NCI-H187 (cell line): ENCODE results near the gene NDFIP1.
"Not testable (repeated sequence)": the region's sequence is repeated elsewhere in the genome, so short reads cannot be mapped to it uniquely, and the experiment has no call there.

Experiments
- DNase-seq, 2 experiments: peaks; one replicate each; lab custom pipeline; 2025; lab: John Stamatoyannopoulos, UW

Gene NDFIP1, protein sequence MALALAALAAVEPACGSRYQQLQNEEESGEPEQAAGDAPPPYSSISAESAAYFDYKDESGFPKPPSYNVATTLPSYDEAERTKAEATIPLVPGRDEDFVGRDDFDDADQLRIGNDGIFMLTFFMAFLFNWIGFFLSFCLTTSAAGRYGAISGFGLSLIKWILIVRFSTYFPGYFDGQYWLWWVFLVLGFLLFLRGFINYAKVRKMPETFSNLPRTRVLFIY

DNA sequence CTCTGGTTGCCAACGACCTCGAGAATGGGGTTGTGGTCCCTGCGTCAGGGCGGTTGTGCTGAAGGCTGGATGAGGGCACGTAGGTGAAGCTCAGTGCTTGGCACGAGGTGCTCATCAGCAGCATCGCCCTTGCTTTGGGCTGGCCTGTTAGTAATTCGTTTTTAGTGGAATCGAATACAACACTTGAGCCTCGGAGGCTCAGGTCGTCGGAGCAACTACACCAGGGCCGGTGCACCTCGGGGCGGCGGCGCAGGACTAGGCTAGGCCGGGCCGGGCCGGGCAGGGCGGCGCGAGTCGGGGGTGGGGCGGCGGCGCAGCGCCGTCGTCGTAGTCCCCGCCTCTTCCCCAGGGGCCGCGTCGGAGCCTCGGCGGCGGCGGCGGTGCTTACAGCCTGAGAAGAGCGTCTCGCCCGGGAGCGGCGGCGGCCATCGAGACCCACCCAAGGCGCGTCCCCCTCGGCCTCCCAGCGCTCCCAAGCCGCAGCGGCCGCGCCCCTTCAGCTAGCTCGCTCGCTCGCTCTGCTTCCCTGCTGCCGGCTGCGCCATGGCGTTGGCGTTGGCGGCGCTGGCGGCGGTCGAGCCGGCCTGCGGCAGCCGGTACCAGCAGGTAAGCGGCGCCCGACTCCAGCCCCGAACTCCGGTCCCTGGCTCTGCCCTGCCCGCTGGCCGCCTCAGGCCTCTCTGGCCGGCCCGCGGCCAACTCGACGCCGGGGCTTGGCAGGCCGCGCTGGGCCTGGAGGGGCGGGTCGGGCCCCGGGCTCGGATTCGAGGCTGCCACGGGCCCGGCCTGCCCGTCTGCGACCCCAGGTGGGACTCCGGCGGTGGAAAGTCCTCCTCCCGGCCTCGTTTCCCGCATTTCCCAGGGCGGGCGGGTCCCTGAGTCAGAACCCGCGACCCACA is at the start of gene NDFIP1:
TSS of gene NDFIP1 (plus strand) at position 348 of the 899 bp plus-strand sequence. CDS start at position 544, 196 bp downstream.
- peak; percentile 30 to 59 for DNase-seq

DNA sequence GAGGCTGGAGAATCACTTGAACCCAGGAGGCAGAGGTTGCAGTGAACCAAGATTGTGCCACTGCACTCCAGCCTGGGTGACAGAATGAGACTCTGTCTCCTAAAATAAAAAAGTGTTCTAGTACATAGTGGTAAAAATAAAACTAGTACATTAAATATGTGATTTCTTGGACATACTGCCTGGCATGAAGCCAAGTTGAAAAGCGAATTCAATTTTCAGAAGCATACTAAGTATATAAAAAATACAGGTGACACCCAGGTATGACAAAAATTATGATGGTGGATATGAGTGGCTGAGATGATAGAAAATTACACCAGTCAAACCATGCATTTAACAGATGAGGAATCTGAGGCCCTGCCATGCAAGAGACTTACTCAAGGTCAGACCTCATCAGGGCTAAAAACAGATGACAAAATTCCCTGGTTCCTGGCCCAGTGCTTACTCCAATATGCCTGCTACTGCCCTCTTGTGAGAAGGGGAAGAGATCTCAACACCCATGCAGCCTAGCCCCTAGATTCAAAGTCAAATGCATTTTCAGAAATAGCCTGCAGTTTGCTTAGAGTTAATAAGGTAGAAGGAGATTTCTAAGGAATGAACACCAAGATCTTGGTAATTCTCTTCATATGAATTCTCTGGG is 49.2 kb upstream of the NDFIP1 start:
- DNase-seq: no peak

DNA sequence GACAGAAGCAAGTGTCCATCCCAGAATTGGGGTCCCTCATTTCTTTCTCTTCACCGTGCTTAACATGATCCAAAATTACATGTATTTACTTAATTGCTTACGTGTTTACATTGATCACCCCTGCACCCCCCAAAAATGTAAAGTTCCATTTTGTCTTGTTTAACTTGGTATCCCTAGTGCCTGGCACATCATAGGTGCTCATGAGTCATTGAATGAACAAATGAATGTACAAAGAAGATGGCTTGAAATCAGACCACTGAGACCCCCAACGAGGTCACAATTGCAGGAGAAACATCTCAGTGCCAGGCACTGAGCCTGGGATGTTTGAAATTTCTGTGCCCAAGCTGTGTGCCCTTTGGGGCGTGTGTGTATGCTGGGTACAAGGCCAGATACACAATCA is 45.2 kb upstream of the NDFIP1 start:
- DNase-seq: no peak

DNA sequence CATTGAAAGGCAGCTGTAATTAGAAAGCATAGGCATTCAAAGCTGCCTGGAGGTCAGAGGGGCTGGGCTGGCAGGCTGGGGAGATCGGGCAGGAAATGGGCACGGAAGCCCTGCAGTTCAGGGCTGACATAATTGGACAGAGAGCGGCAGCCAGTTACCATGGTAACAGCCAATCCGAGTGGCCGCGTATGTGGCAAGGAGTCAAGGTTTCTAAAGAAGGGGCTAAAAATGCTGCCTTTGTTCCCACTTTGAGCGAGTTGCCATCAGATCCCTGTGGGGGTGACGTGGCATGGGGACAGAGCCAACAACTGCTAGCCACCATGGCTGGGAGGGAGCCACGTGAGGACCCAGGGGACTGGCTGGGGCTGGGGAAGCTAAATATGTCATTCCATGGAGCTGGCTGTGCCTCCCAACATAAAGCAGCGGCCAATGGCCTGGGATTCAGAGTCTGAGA is 44.7 kb upstream of the NDFIP1 start:
- DNase-seq: no peak

DNA sequence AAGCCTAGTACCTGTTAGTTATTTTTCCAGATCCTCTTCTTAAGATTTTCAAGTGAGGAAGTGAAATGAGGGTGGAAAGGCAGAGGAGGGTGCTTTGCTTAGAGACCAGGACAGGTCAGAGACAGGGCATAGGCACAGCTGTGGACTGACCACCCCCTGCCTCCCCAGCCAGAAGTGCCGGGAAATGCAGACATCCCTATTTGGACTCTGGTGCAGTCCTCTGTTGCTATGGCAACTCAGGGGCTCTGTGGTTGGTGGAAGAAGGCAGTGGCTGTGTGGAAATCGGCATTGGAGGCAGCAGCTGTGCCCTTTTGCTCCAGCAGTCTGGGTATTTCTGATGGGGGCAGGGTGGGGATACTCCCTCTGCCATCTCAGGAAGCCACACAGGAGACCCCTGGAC is 43.3 kb upstream of the NDFIP1 start:
- DNase-seq: no peak

DNA sequence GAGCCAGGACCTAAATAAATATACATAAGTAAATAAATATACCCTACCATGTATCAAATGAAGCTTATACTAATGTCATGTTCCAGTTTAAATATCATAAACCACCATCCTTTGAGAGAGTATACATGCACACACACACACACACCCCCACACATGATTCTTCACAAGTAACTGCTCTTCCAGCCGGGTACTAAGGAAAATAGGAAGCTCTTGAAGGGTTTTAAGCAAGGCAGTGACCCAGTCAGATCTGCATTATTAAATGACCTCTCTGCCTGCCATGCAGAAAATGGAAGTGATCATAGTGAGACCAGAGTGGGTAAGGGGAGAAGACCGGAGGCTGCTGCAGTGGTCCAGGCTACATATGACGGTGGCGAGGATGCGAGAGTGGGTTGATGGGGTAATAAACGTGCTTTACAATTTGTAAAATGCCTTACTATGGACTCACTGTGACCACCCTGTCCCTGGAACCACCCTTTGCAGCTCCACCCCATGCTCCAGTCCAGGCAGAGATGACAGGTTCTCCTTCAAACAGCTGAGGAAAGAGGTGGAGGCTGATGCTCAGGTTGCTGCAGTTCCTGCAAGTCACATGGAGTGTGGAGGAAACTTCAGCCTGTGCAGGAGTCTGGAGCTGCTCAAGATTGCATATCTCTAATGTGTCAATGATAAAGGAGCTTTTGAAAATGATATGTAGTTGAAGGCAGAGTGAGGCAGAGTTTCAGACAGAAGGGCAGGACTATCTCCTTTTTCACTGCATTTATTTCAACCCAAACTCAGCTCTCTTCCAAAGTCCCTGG is 38.8 kb upstream of the NDFIP1 start:
- no peak for DNase-seq

DNA sequence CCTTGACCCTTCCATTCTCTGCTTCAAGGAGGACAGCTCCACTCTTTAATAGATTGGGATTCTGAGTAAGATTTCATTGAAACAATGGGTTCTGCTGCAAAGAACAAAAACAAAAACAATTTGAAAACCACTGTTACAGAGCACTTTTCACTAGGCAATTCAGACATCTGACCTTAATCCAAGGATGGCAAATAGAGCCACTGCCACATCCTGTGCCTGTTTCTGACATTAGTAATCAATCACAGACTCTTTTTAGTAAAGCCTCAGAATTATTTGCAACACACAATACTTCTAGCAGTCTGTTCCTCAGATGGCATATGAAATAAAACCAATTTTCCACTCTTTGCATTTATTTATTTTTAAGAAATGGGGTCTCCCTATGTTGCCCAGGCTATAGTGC is 37.8 kb upstream of the NDFIP1 start:
- no peak for DNase-seq

DNA sequence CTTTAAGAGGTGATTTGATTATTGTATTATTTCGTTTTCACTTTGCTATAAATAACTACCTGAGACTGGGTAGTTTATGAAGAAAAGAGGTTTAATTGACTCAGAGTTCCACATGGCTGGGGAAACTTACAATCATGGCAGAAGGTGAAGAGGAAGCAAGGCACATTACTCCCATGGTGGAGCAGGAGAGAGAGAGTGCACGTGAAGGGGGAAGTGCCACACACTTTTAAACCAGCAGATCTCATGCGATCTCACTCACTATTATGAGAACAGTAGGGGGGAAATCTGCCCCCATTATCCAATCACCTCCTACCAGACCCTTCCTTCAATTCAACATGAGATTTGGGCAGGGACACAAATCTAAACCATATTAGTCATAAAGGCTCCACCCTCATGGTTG is 36.1 kb upstream of the NDFIP1 start:
- DNase-seq: no peak

DNA sequence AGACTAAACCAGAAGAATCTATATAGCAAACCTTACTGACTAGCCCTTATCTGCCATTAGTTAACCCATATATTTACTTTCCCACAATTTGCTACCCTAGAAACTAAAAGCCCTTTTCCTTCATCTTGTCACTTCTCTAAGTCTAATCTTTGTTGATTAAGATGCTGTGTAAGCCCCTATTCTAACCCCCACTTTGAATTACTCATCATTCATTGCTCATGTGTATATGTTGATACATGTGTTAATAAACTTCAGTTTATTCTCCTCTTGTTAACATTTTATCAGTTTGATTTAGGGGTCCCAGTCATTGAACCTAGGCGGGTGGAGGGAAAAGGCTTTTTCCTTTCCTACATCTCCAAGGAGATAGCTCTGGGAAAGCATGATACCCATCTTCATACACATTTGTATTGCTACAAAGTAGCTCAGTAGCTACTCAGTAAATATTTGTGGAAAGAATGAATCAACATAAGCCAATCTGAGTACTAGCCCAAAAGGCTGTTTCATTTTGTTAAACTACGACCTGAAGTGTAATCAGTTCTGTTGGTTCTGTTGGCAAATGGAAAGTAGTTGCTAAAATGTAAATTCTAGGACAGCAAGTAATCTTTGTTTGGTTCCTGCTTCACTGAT is 35.1 kb upstream of the NDFIP1 start:
- no peak for DNase-seq

DNA sequence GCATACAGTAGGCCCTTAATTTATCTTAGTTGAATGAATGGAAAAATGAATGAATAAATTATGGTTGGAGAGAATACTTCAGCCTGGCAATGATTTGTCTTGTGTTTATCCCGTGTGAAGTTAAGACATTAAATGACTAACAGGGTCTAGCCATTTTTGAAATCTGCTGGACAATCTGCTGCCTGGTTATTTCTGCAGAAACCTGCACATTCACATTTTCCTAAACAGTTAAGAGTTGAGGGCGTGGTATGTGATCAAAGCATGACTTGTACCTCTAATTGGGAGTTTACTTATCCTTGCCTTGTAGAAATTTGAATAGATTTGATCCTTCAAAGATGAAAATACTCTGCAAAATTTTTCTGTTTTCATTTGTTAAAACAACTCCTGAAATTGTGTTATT is 34.6 kb upstream of the NDFIP1 start:
- no peak for DNase-seq

DNA sequence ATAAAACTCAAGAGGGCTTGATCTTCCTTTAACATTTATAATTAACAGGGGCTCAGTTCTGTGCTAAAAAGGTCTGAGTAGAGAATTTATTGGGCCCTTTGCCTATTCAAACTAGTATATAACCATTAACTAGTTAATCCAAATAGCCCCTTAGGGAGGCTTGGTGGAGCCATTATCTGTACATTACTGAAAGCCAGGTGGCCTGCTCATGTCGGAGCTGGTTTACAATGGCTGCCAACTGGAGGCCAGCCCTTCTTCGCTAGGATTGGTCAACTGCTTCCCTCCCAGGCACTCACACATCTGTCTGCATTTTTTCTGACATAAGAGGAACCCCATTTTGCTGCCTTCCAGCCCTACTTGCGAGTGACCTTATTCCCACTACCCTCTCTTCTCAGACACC is 30.4 kb upstream of the NDFIP1 start:
- no peak for DNase-seq

DNA sequence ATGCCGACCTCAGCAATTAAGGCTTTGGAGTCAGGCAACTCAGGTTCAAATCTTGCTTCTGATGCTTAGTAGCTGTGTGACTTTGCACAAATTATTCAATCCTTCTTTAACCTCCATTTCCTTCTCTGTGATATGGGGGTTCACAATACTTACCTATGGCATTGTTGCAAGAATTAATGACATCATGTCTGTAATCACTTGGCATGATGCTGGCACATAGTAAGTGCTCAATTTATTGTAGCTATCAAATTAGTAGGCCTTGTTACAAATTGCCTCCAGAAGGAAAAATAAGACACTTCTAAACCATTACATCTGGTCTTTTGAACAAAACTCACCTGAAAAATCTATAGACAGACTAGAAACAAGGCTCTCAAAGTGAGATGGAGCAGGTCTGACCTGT is 29.9 kb upstream of the NDFIP1 start:
- DNase-seq: no peak

DNA sequence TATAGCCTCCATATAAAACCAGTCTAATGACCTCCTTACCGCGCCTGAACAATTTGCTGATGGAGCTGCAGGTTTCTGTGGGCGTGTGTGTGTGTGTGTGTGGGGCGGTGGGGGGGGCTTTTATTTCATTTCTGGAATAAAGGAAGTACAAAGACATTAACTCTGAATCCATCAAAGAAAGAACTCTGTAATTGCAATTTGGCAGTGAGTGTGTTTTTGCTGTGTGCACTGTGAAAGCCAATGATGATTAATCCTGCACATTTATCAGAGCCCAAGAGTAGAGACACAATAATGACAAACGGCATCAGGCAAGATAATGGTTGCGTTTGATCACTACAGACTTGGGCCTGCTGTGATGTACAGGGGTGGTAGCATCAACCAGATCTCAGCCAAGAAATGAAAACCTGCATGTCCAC is 29.3 kb upstream of the NDFIP1 start:
- DNase-seq: no peak

DNA sequence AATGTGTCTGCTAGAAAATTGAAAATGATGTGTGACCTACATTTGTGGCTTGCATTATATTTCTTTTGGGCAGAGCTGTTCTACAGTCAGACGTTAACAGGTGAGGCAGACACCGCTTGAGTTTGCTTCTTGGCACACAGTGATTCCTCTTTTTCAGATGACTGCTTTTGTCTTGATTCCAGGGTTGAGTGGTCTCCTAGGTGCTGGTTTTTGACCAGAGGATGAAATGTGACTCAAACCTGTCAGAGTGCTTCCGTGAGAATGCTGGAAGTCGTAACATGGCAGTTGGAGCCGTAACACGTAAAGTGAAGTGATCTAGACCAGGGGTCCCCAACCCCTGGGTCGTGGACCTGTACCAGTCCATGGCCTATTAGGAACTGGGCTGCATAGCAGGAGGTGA is 28.3 kb upstream of the NDFIP1 start:
- DNase-seq: no peak

DNA sequence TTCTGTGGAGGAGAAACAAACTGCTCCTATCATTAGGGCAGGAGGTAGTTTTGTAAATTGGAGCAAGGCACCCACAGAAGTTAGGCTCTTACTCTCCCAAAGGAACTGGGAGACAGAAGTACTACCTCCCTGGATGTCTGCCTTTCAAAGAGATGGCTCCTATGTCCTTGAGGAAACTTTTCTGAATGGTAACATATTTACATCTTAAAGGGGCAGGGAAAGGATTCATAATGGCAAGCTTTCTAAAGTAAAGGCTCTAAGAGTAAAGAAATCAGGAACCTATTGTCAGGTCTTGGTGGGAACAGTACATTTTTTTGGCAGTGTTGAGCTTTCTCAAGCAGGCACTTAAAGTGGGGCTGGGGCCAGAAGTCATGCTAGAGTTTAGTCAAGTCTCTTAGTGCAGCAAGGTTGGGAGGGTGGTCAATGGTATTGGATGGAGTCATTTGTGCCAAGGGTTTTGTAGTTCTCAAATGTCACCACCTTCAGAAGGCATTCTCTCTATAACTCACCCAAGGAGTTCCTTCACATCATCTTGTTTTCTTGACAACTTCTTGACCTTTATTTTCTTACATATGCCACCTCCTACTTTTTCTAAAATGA is 26.3 kb upstream of the NDFIP1 start:
- DNase-seq: no peak

DNA sequence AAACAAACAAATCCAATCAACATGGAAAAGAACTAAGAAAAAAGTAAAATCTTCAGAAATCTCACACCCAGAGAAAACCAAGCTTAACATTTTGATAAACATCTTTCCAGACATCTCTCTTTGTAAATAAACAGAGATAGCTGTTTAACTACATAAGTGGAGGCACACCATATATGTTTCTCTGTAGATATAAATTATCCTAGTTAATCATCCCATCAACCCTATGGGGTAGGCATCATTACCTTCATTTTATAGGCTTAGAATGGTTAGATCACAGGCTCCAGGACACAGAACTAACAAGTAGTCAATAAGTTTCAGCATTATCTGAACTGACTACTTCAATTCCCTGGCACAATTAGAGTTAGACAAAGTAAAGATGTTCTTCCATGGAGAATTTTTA is 22.4 kb upstream of the NDFIP1 start:
- no peak for DNase-seq

DNA sequence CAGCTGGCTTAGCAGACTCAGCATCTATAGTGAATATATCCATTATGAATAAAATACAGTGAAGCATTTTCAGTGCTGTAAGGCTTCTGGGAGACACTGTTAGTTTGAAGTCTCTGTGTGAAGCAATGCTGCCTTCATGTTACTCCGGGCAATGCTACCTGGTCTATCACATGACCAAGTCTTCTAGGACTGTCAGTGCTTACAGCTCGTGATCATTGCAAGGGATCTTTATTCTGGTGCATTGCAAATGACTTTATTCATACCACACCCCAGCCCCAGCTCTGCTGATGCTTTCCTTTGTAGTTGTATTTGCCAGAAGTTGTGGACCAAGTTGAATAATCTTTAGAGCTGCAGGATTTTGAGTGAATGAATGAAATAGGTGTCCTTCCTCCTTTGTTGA is 21.9 kb upstream of the NDFIP1 start:
- DNase-seq: no peak

DNA sequence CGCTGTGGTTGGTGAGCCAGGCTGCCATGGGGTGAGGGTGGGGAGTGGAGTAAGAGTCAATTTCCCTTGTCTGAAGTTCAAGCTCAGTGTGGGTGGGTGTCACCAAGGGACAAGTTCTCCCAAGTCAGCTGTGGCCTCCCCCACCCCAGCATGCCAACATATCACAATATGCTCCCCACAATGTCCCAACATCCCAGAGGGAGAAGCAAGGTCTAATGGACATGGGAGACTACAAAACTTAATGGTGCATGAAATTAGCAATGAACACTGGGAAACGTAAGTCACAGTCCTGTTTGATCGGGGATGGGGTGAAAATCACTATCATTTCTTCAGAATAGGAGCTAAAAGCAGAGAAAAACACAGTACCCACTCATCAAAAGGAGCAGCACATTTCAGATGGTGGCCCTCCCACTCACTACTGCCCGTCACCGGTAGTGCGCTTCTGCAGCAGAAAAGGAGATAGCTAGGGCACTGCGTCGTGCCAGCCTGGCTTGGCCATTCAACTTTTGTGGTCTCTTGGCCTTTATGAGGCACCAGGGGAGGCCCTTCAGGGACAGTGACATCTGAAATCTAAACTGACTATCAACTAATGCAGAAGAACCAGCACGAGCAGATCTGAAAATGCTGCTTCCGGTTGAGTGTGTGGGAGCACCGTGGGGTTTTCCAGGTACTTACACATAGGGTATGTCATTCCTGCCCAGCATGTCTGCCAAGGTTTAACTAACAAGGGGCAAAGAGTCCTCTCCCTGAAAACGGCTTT is 20.5 kb upstream of the NDFIP1 start:
- DNase-seq: no peak

DNA sequence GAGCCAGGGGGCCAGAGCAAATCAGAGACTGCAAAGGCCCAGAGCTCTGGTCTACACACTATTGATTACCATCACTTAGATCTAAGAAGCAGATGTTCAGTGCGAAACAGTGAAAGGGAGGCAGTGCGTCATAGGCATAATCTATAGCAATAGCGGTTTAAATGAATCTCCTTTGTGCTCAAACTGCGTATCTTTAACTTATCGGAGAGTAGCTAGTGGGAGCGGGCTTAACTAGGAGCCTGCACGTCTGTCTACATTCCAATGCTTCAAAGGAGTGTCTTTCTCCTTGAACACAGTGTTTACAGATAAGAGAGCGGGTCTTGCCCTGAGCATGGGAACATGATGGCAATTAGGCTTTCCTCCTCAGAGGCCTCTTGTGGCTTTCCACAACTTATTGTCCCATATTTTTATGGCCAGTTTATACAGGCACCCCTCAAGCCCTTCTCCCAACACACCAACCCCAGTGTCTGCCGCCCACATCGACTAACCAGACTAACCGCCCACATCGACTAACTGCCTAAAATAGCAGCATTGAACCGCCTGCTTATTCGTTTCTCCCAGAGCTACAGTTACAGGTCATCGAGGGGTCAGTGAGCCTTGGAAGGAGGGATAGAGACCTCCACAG is 19.6 kb upstream of the NDFIP1 start:
- DNase-seq: not testable (repeated sequence)

DNA sequence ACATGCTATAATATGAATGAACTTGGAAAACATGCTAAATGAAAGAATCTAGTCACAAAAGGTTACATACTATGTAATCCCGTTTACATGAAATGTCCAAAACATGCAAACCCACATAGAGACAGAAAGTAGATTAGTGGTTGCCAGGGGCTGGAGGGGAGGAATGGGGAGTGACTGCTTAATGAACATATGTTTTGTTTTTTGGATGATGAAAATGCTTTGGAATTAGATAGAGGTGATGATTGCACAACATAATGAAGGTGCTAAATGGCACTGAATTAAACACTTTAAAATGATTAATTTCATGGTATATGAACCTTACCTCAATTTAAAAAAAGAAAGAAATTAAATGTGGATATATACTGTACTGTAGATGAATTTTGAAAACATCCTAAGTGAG is 17.6 kb upstream of the NDFIP1 start:
- no peak for DNase-seq
